Measurements from ENCODE around the gene JMJD1C. TPM values are rescaled to one million over a fixed set of nuclear protein-coding genes. Genes with fewer than 3 reads are reported as not detected.

Gene JMJD1C
- total RNA-seq, 1 experiment from 2014 or later = 66.3 TPM

DNA sequence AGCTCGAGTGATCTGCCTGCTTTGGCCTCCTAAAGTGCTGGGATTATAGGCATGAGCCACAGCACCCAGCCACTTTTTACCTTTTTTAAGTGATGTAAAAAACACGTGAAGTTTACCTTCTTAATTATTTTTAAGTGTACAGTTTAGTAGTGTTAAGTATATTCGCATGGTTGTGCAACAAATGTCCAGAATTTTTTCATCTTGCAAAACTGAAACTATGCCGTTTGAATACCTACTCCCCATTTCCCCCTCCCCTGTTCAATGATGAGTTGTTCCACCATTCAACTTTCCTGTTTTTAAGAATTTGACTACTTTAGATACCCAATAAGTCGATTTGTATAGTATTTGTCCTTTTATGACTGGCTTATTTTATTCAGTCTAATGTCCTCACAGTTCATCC is 321.8 kb downstream of the JMJD1C start (continued):
- no peak for TF ChIP-seq ZNF274 (IDR thresholded peaks at IDR 0.05; ENCODE audit: low read depth, low read length)

DNA sequence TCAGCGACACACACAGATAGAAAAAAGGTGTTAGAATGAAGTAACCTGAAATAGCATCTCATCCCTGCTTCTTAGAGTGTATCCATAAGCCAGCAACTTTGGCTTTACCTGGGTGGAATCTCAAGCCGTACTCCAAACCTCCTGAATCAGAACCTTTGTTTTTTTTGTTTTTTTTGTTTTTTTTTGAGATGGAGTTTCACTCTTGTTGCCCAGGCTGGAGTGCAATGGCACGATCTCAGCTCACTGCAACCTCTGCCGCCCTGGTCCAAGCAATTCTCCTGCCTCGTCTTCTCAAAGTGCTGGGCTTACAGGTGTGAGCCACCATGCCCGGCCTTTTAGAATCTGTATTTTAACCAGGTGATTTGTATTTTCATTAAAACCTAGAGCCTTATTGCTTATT is 323.6 kb downstream of the JMJD1C start:
- TF ChIP-seq, protein P1, sequence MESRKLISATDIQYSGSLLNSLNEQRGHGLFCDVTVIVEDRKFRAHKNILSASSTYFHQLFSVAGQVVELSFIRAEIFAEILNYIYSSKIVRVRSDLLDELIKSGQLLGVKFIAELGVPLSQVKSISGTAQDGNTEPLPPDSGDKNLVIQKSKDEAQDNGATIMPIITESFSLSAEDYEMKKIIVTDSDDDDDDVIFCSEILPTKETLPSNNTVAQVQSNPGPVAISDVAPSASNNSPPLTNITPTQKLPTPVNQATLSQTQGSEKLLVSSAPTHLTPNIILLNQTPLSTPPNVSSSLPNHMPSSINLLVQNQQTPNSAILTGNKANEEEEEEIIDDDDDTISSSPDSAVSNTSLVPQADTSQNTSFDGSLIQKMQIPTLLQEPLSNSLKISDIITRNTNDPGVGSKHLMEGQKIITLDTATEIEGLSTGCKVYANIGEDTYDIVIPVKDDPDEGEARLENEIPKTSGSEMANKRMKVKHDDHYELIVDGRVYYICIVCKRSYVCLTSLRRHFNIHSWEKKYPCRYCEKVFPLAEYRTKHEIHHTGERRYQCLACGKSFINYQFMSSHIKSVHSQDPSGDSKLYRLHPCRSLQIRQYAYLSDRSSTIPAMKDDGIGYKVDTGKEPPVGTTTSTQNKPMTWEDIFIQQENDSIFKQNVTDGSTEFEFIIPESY (IDR thresholded peaks at IDR 0.05; ENCODE audit: extremely low read depth, insufficient replicate concordance, low read length) = no peak
- TF ChIP-seq, protein P2, sequence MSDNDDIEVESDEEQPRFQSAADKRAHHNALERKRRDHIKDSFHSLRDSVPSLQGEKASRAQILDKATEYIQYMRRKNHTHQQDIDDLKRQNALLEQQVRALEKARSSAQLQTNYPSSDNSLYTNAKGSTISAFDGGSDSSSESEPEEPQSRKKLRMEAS (IDR thresholded peaks at IDR 0.05) = no peak
- TF ChIP-seq, protein P3, sequence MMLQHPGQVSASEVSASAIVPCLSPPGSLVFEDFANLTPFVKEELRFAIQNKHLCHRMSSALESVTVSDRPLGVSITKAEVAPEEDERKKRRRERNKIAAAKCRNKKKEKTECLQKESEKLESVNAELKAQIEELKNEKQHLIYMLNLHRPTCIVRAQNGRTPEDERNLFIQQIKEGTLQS (IDR thresholded peaks at IDR 0.05) = no peak
- TF ChIP-seq EZH2phosphoT487 (IDR thresholded peaks at IDR 0.05; ENCODE audit: borderline replicate concordance) = no peak
- Histone ChIP-seq H3K4me3 (replicated peaks in 1 of 2; ENCODE audit: low read depth in 1 of 2, low read length in 2 of 2) (no peak overlapping the region), H3K27me3 (ENCODE audit: insufficient read depth, low read length) (no peaks in the 10 kb centered on the region), H3K9me2 (ENCODE audit: insufficient read depth) (no peaks in the 10 kb centered on the region), H3K9me3 (ENCODE audit: control insufficient read depth in 1 of 2, insufficient read depth in 1 of 2, low read depth in 1 of 2, low read length in 2 of 2) (no peaks in the 10 kb centered on the region), H3K9ac (ENCODE audit: low read length) (no peak overlapping the region), H3K36me3 (ENCODE audit: control insufficient read depth in 1 of 2, insufficient read depth in 2 of 2, low read length in 2 of 2) (no peaks in the 10 kb centered on the region), H3K4me1 (ENCODE audit: control insufficient read depth in 1 of 2, insufficient read depth in 2 of 2, low read length in 2 of 2) (no peaks in the 10 kb centered on the region), H2AFZ (ENCODE audit: low read depth, low read length, poor library complexity, severe bottlenecking) (no peak overlapping the region), H4K20me1 (ENCODE audit: insufficient read depth) (no peaks in the 10 kb centered on the region; the same call in 1 of the 2 replicates), H3K79me2 (ENCODE audit: insufficient read depth, low read length) (peaks cover 95% of the 10 kb centered on the region), H3K4me2 (ENCODE audit: low read length) (no peak overlapping the region), H3K27ac (ENCODE audit: low read depth, low read length) (no peak overlapping the region)
- DNase-seq (ENCODE audit: low read depth, low spot score) (no peak), ATAC-seq (no peak)
- CTCF ChIA-PET = no interaction called here
- POLR2A ChIA-PET = interaction anchor here (1.0 kb wide), 1 partner anchor 9 kb away, joined by 3 read pairs; the partner anchor contains the start of gene NRBF2
- RAD21 ChIA-PET (ENCODE audit: low non-redundant PET in 1 of 2, low total read pairs in 2 of 2, uncharacterized antibody in 2 of 2, unreplicated experiment in 2 of 2) = no interaction called here
- intact Hi-C loops (cut with micrococcal nuclease) = no loop called here
- no TSS peak for BruUV-seq (replicated peaks)

Measured in HCT116 (cell line).